Measurements from ENCODE around the gene GPATCH2. TPM values are rescaled to one million over a fixed set of nuclear protein-coding genes. Genes with fewer than 3 reads are reported as not detected.
"Not testable (repeated sequence)": the region's sequence is repeated elsewhere in the genome, so short reads cannot be mapped to it uniquely, and the experiment has no call there.

The GPATCH2 gene
- total RNA-seq, 2 experiments from 2014 or later, result 9.2 to 9.6 TPM

GRCh38 chr1:217590598-217590997 is 40.3 kb downstream of the GPATCH2 start:
- no peaks in the 10 kb centered on the region for H3K9me3 ChIP-seq (ENCODE audit: control insufficient read depth in 1 of 2, insufficient read depth in 1 of 2, low read length in 2 of 2)
- no peaks in the 10 kb centered on the region for H3K36me3 ChIP-seq (ENCODE audit: insufficient read depth, low read length)
- H3K27ac Mint-ChIP-seq, result no peak overlapping the region
- H3K9me3 Mint-ChIP-seq, result no peaks in the 10 kb centered on the region
- H3K4me1 ChIP-seq (ENCODE audit: insufficient read depth, low read length), result no peaks in the 10 kb centered on the region
- ChIA-PET POLR2A (no interaction called here), CTCF (interaction anchor here (1.1 kb wide), 1 partner anchor 12 kb away, joined by 3 read pairs; no protein-coding TSS in a partner anchor)
- no peak for ATAC-seq (ENCODE audit: poor library complexity)
- no peak overlapping the region for H3K27ac ChIP-seq (ENCODE audit: low read depth in 1 of 2, low read length in 2 of 2)
- H3K27me3 ChIP-seq (ENCODE audit: control insufficient read depth in 1 of 2, insufficient read depth in 2 of 2, low read length in 2 of 2), result no peaks in the 10 kb centered on the region
- DNase-seq, result no peak
- intact Hi-C loops (cut with DNase I, micrococcal nuclease), result no loop called here
- no peaks in the 10 kb centered on the region for H3K4me1 Mint-ChIP-seq (ENCODE audit: low read depth)
- peaks cover 16% of the 10 kb centered on the region for H3K36me3 Mint-ChIP-seq (ENCODE audit: low read depth)
- no peak overlapping the region for H3K4me3 ChIP-seq (ENCODE audit: low read length)
- TF ChIP-seq CTCF (IDR thresholded peaks at IDR 0.05), result no peak
- no peak overlapping the region for H3K4me3 Mint-ChIP-seq
- H3K27me3 Mint-ChIP-seq, result no peaks in the 10 kb centered on the region

DNA sequence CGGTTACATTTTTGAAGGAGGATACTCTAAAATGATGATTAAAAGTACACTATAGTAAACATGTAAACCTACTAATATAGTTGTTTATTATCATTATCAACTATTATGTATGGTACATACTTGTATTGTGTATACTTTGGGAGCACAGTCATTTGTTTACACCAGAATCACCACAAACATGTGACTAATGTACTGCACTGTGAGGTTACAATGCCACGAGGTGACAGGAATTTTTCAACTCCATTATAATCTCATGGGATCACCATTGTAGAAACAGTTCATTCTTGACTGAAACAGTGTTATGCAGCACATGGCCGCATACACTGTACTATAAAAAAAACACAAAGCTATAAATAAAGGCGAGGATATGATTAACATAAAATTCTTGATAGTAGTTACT is 44.3 kb downstream of the GPATCH2 start:
- Histone ChIP-seq H3K36me3 (ENCODE audit: insufficient read depth, low read length) (no peaks in the 10 kb centered on the region), H3K4me3 (ENCODE audit: low read length) (no peak overlapping the region), H3K27me3 (ENCODE audit: control insufficient read depth in 1 of 2, insufficient read depth in 2 of 2, low read length in 2 of 2) (no peaks in the 10 kb centered on the region), H3K4me1 (ENCODE audit: insufficient read depth, low read length) (no peaks in the 10 kb centered on the region), H3K27ac (ENCODE audit: low read depth in 1 of 2, low read length in 2 of 2) (no peak overlapping the region), H3K9me3 (ENCODE audit: control insufficient read depth in 1 of 2, insufficient read depth in 1 of 2, low read length in 2 of 2) (no peaks in the 10 kb centered on the region)
- ChIA-PET CTCF (no interaction called here), POLR2A (interaction anchor here (0.9 kb wide), 1 partner anchor 24 kb away, joined by 3 read pairs; no protein-coding TSS in a partner anchor)
- no peaks in the 10 kb centered on the region for H3K27me3 Mint-ChIP-seq
- TF ChIP-seq CTCF (IDR thresholded peaks at IDR 0.05), result no peak
- H3K36me3 Mint-ChIP-seq (ENCODE audit: low read depth), result peaks cover 17% of the 10 kb centered on the region
- no peaks in the 10 kb centered on the region for H3K9me3 Mint-ChIP-seq
- ATAC-seq (ENCODE audit: poor library complexity) (no peak), DNase-seq (no peak)
- no peaks in the 10 kb centered on the region for H3K4me1 Mint-ChIP-seq (ENCODE audit: low read depth)
- no peak overlapping the region for H3K27ac Mint-ChIP-seq
- intact Hi-C loops (cut with DNase I, micrococcal nuclease), result no loop called here
- no peak overlapping the region for H3K4me3 Mint-ChIP-seq

- Histone ChIP-seq H3K27me3 (ENCODE audit: control insufficient read depth in 1 of 2, insufficient read depth in 2 of 2, low read length in 2 of 2) (no peaks in the 10 kb centered on the region), H3K9me3 (ENCODE audit: control insufficient read depth in 1 of 2, insufficient read depth in 1 of 2, low read length in 2 of 2) (no peaks in the 10 kb centered on the region), H3K4me1 (ENCODE audit: insufficient read depth, low read length) (no peaks in the 10 kb centered on the region), H3K27ac (ENCODE audit: low read depth in 1 of 2, low read length in 2 of 2) (no peak overlapping the region), H3K4me3 (ENCODE audit: low read length) (no peak overlapping the region), H3K36me3 (ENCODE audit: insufficient read depth, low read length) (no peaks in the 10 kb centered on the region)
- ChIA-PET CTCF (interaction anchor here (0.6 to 1.1 kb wide), 2 partner anchors 11 to 23 kb away, joined by 3 read pairs; no protein-coding TSS in a partner anchor), POLR2A (interaction anchor here (0.9 kb wide), 1 partner anchor 25 kb away, joined by 3 read pairs; no protein-coding TSS in a partner anchor)
- intact Hi-C loops (cut with DNase I, micrococcal nuclease), result no loop called here
- H3K27me3 Mint-ChIP-seq, result no peaks in the 10 kb centered on the region
- no peak for ATAC-seq (ENCODE audit: poor library complexity)
- no peaks in the 10 kb centered on the region for H3K4me1 Mint-ChIP-seq (ENCODE audit: low read depth)
- no peaks in the 10 kb centered on the region for H3K9me3 Mint-ChIP-seq
- H3K4me3 Mint-ChIP-seq, result no peak overlapping the region
- no peak for DNase-seq
- no peak overlapping the region for H3K27ac Mint-ChIP-seq
- H3K36me3 Mint-ChIP-seq (ENCODE audit: low read depth), result peaks cover 17% of the 10 kb centered on the region
- no peak for TF ChIP-seq CTCF (IDR thresholded peaks at IDR 0.05)
Measured at GRCh38 chr1:217585577-217585976, 45.3 kb downstream of the GPATCH2 start.

DNA sequence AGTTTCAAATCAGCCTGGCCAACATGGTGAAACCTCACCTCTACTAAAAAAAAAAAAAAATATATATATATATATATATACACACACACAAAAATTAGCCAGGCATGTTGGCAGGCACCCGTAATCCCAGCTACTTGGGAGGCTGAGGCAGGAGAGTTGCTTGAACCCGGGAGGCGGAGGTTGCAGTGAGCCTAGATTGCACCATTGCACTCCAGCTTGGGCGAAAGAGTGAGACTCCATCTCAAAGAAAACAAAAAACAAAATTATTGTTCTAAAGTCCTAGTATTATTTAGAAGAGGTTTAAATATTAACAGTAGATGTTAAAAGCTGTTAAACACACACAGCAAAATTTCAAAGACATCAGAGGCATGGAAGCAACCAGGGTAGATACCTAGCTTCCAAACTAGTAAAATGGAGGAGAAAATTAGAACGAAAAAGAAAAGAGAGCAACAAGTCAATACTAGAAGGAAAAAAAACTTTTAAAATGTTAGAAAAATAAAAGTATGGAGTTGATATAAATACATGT is 46.5 kb downstream of the GPATCH2 start:
- POLR2A ChIA-PET; ATAC-seq (ENCODE audit: poor library complexity); H3K9me3 ChIP-seq (ENCODE audit: control insufficient read depth in 1 of 2, insufficient read depth in 1 of 2, low read length in 2 of 2); H3K4me1 Mint-ChIP-seq (ENCODE audit: low read depth); DNase-seq; H3K4me3 ChIP-seq (ENCODE audit: low read length); H3K4me1 ChIP-seq (ENCODE audit: insufficient read depth, low read length); H3K27ac Mint-ChIP-seq; H3K9me3 Mint-ChIP-seq; intact Hi-C loops (cut with DNase I, micrococcal nuclease); H3K27me3 Mint-ChIP-seq; H3K27ac ChIP-seq (ENCODE audit: low read depth in 1 of 2, low read length in 2 of 2); H3K27me3 ChIP-seq (ENCODE audit: control insufficient read depth in 1 of 2, insufficient read depth in 2 of 2, low read length in 2 of 2); CTCF ChIA-PET; H3K36me3 ChIP-seq (ENCODE audit: insufficient read depth, low read length); H3K4me3 Mint-ChIP-seq: not testable (repeated sequence)
- H3K36me3 Mint-ChIP-seq (ENCODE audit: low read depth), result peaks cover 13% of the 10 kb centered on the region
